Measurements from ENCODE around the gene ARHGAP11B.
"Not testable (repeated sequence)": the region's sequence is repeated elsewhere in the genome, so short reads cannot be mapped to it uniquely, and the experiment has no call there.

Gene ARHGAP11B

GRCh38 chr15:30686651-30687050, 60.7 kb downstream of the ARHGAP11B start:
- DNase-seq; H3K4me3 ChIP-seq (ENCODE audit: low read depth, low read length); H3K27ac ChIP-seq; H3K27me3 ChIP-seq (replicated peaks); H3K36me3 ChIP-seq (replicated peaks); in situ Hi-C loops (cut with HindIII; ENCODE audit: low pct_ligation_motif_present, low sequenced_read_pairs): not testable (repeated sequence)
